Spinal cord (tissue), 10 donors: ENCODE data around the gene ZNF524. TPM values are rescaled to one million over a fixed set of nuclear protein-coding genes. Genes with fewer than 3 reads are reported as not detected.
"Not testable (repeated sequence)": the region's sequence is repeated elsewhere in the genome, so short reads cannot be mapped to it uniquely, and the experiment has no call there.

Experiments
- DNase-seq, 6 donors: peaks; one replicate each; pipeline versions ENCODE4 v3.0.0 to v3.0.0-alpha.2; 2013 to 2015; ENCODE audit warnings: low spot score in 6 of 6, low read depth in 4 of 6
- H3K27ac ChIP-seq: one replicate; pipeline ENCODE4 v1.5.1; 2013; ENCODE audit warnings: low read depth, low read length, control low read depth
- H3K27me3 ChIP-seq: one replicate; pipeline ENCODE4 v1.6.1; 2013; ENCODE audit warnings: low read length; ENCODE audit not compliant: control insufficient read depth, insufficient read depth
- H3K36me3 ChIP-seq: one replicate; pipeline ENCODE4 v1.6.1; 2013; ENCODE audit warnings: low read length; ENCODE audit not compliant: control insufficient read depth, insufficient read depth
- H3K4me1 ChIP-seq: one replicate; pipeline ENCODE4 v1.6.1; 2013; ENCODE audit warnings: low read length; ENCODE audit not compliant: control insufficient read depth, insufficient read depth
- H3K4me3 ChIP-seq: one replicate; pipeline ENCODE4 v1.5.1; 2013; ENCODE audit warnings: low read depth, low read length, control low read depth
- H3K9me3 ChIP-seq: one replicate; pipeline ENCODE4 v1.6.1; 2013; ENCODE audit warnings: low read length; ENCODE audit not compliant: control insufficient read depth, insufficient read depth
- WGBS: methylation state at CpG from one replicate; pipeline ENCODE4 v1.1.5; 2013; ENCODE audit warnings: missing lambda C conversion rate; ENCODE audit not compliant: insufficient coverage; 5-methylcytosine and 5-hydroxymethylcytosine counted together
- polyA plus RNA-seq, 2 donors: library from polyadenylated mRNA; unstranded; fragments of 120-200 nt; gene quantifications; one replicate each; pipeline ENCODE4 v1.2.1, GENCODE V29; 2013; ENCODE audit not compliant: insufficient read length in 2 of 2
- total RNA-seq, 2 donors: library from RNA; depleted of rRNA in 1 of 2; stranded (reverse); fragments of 120-200 nt in 1 of 2; fragments of >200 nt in 1 of 2; gene quantifications; one replicate each; pipeline versions ENCODE4 v1.2.3 to v1.2.4, GENCODE V29; 2013 to 2014
- donor health status: healthy.

Gene ZNF524
- total and polyA plus RNA-seq, 4 donors: 5.1 to 13.6 (median 10.4) TPM

DNA sequence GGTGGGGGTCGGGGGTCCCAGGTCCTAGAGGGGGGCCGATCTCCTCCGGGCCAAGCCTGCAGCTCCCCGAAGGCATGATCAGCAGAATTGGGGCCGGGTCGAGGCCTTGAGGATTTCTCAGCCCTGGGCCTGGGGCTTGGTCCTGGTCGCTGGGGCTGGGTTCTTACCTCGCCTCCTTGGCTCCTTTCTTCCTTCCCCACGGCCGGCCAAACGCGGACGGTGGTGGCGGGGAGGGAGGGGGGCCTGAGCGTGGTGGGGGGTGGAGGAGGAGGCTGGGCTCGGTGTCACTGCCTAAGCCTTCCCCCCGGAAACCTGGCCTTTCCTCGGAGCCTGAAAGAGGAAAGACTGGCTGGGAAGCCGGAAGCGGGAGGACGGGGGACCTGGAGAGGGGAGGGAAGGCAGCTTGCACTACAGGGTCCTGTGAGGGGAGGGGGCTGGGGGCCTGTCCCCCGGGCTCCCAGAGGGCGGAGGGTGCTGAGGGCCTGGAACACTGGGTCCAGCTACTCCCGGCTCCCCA, 19.4 kb upstream of the ZNF524 start, which contains the start of gene ZNF579:
Gene ZNF579, minus strand, starts transcription at position 221 of the 517 bp plus-strand sequence. CDS start 1,209 bp downstream, outside the sequence.
- peaks cover 21% of the 10 kb centered on the region for H3K4me1 ChIP-seq
- peak within 1 kb of the TSS; percentile 91 for H3K27ac ChIP-seq
- no peaks in the 10 kb centered on the region for H3K9me3 ChIP-seq
- DNase-seq: peak in 5 of 6 donors; percentile 76 to 98 (median 90)
- H3K27me3 ChIP-seq: no peaks in the 10 kb centered on the region
- peak within 1 kb of the TSS; percentile 83 for H3K4me3 ChIP-seq
- H3K36me3 ChIP-seq: peaks cover 34% of the 10 kb centered on the region
- WGBS: 0% methylated on average over 10 of the region's 24 CpGs

DNA sequence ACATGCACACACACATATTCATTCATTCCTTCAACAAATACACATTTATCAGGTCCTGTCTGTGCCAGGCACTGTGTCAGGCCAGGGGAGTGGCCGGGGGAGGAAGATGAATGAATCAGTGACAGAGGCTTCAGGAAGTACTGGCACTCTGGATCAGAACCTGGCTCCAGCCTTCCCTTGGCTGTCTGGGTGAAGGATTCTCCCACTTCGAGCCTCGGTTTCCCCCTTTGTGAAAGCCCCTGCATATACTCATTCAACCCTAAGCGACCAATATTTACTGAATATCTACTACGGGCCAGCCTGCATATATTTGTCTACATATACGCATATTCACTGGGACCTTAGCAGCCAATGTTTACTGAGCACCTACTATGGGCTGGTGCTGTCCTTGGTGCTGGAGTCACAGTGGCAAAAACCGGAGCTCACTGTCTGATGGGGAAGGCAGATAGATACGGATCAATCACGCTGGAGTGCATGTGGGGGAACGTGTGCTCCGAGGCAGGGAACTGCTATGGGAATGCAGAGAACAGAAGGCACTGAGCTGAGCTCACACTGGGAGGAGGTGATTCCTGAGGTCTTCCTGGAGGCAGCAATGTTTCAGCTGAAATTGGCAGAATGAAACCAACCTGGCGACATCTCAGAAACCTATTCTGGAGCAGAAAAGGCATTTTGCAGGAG, 18.8 kb upstream of the ZNF524 start:
- no peak for DNase-seq
- Histone ChIP-seq H3K27me3 (no peaks in the 10 kb centered on the region), H3K36me3 (peaks cover 29% of the 10 kb centered on the region), H3K27ac (peak overlapping the region; percentile 91), H3K9me3 (no peaks in the 10 kb centered on the region), H3K4me3 (peak overlapping the region; percentile 83), H3K4me1 (peaks cover 27% of the 10 kb centered on the region)
- 29% methylated on average over 10 of the region's 12 CpGs for WGBS

DNA sequence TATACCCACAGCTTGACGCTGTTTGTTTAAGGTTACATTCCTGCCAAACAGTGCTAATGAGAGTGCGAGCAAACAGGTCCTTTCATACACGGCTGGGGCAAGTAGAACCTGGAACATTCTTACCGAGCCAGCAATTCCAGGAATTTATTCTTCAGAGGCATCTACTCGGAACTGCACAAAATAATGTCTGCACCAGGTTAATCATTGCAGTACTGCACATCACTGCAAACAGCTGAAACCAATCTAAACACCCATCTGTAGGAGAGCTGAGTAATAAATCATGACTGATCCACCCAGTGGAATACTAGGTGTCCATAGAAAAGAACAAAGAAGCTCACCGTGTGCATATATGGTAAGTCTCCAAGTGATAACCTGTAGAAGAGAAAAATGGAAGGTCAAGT, 18.3 kb upstream of the ZNF524 start:
- Histone ChIP-seq H3K27me3 (no peaks in the 10 kb centered on the region), H3K9me3 (no peaks in the 10 kb centered on the region), H3K36me3 (peaks cover 27% of the 10 kb centered on the region), H3K4me1 (peaks cover 32% of the 10 kb centered on the region), H3K4me3 (no peak overlapping the region), H3K27ac (no peak overlapping the region)
- WGBS: 47% methylated on average over 6 of the region's 6 CpGs
- DNase-seq: no peak

DNA sequence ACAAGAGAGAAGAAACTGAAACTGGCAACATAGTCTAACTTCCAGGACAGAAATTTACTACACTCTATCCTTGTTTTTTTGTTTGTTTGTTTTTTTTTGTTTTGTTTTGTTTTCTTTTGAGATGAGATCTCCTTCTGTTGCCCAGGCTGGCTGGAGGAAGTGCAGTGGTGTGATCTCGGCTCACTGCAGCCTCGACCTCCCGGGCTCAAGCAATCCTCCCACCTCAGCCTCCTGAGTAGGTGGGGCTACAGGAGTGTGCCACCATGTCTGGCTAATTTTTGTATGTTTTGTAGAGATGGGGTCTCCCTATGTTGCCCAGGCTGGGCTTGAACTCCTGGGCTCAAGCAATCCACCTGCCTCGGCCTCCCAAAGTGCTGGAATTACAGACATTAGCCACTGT, 17.8 kb upstream of the ZNF524 start:
- DNase-seq, H3K27me3 ChIP-seq, H3K27ac ChIP-seq, H3K4me3 ChIP-seq, H3K9me3 ChIP-seq: not testable (repeated sequence)
- Histone ChIP-seq H3K36me3 (peaks cover 22% of the 10 kb centered on the region), H3K4me1 (peaks cover 37% of the 10 kb centered on the region)
- 80% methylated on average over 1 of the region's 4 CpGs for WGBS

DNA sequence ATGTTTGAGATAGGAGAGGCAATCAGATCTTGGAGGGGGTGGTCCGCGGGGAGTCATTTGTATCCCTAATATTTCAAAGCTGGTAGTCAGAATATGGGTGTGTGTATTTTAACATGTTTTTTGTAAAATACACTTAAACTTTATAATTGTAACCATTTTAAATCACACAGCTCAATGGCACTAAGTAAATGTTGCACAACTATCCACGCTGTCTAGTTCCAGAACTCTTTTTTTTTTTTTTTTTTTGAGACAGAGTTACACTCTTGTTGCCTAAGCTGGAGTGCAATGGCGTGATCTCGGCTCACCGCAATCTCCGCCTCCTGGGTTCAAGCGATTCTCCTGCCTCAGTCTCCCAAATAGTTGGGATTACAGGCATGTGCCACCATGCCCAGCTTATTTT, 16.2 kb upstream of the ZNF524 start:
- not testable (repeated sequence) for H3K27ac ChIP-seq, H3K36me3 ChIP-seq, H3K4me3 ChIP-seq, H3K9me3 ChIP-seq, DNase-seq, H3K27me3 ChIP-seq
- peaks cover 43% of the 10 kb centered on the region for H3K4me1 ChIP-seq
- WGBS: no CpG with 5 or more reads among the region's 8 CpGs

DNA sequence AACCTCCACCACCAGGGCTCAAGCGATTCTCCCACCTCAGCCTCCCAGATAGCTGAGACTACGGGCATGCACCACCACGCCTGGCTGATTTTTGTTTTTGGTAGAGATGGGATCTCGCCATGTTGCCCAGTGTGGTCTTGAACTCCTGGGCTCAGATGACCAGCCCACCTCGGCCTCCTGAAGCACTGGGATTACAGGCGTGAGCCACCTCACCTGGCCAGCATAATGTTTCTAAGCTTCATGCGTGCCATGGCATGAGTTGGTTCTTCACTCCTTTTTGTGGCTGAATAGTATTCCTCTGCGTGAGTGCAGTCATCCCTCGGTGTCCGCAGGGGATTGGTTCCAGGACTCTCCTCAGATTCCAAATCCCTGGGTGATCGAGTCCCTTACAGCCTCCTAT, 15.2 kb upstream of the ZNF524 start:
- no peak overlapping the region for H3K27ac ChIP-seq
- WGBS: 97% methylated on average over 9 of the region's 11 CpGs

DNA sequence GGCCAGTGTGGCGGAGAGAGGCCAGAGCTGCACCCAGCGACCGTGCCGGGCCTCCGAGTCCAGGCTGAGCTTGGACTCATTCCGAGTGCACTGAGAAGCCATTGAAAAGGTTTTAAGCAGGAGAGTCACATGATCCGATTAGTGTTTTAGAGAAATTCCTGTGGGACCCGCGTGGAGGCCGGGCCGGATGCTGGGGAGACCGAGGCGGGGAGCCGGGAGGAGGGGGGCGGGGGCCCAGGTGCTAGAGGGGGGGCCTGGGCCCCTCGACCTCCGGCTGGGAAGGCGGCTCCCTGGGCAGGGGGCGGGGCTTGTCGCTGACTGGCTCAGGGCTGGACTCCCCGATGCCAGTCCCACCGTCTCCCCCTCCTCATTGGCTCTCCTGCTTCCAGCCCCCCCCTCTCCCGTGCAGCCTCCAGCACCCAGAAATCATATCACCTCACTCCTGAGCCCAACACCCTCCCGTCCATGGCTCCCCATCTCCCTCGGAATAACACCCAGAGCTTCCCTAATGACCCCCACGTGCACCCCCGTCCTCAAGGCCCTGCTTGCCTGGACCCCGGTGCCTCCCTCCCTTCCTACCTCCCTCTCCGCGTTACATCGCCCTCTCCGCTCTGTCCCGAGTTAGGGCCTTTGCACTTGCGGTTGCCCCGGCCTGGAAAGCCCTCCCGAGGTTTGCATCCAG, 14.3 kb upstream of the ZNF524 start:
- Histone ChIP-seq H3K27me3 (no peaks in the 10 kb centered on the region), H3K27ac (peak overlapping the region; percentile 86), H3K4me1 (peaks cover 35% of the 10 kb centered on the region), H3K36me3 (no peaks in the 10 kb centered on the region), H3K4me3 (peak overlapping the region; percentile 44), H3K9me3 (no peaks in the 10 kb centered on the region)
- peak in 3 of 6 donors; percentile 87 to 97 (median 95) for DNase-seq
- 2% methylated on average over 36 of the region's 36 CpGs for WGBS

More for the DNA sequence above, 15.2 kb upstream of the ZNF524 start:
- no peak for DNase-seq
- H3K4me3 ChIP-seq: no peak overlapping the region
- H3K9me3 ChIP-seq: no peaks in the 10 kb centered on the region
- no peaks in the 10 kb centered on the region for H3K27me3 ChIP-seq
- peaks cover 39% of the 10 kb centered on the region for H3K4me1 ChIP-seq
- no peaks in the 10 kb centered on the region for H3K36me3 ChIP-seq

DNA sequence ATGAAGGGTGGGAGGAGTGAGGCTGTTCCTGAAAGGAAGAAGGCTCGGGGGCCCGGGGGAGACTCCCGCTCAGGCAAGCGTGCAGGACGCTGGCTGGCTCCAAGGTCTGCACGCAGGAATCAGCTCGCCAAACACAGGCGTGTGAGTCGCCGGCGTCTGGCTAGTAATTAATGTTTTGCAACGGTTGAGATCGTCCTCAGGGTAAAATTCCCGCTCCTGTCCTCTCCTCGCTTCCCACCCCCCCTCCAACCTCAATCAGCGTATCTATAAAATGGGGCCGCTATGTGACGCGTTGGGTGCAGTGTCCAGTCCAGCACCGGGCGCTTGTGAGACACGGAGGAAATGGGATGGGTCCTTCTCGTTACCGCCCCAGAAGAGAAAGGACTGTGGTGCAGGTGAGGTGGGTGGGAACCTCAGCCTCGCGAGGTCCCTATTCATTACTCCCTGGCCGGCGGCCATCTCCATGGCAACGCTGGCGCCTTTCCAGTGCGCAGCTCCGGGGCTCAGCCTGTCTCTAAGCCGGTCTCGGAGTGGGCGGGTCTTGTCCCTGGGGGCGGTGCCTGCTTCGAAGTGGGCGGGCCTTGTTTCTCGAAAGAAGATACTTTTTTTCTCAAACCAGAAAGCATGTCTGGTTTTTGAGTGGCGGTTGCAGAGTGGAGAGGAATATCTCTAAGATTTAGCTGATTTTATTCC, 13.0 kb upstream of the ZNF524 start:
- Histone ChIP-seq H3K27ac (peak overlapping the region; percentile 78), H3K4me3 (peak overlapping the region; percentile 45), H3K9me3 (no peaks in the 10 kb centered on the region), H3K4me1 (peaks cover 27% of the 10 kb centered on the region), H3K36me3 (peaks cover 10% of the 10 kb centered on the region), H3K27me3 (no peaks in the 10 kb centered on the region)
- peak in 4 of 6 donors; percentile 86 to 98 (median 92) for DNase-seq
- WGBS: under 1% methylated on average over 24 of the region's 40 CpGs

DNA sequence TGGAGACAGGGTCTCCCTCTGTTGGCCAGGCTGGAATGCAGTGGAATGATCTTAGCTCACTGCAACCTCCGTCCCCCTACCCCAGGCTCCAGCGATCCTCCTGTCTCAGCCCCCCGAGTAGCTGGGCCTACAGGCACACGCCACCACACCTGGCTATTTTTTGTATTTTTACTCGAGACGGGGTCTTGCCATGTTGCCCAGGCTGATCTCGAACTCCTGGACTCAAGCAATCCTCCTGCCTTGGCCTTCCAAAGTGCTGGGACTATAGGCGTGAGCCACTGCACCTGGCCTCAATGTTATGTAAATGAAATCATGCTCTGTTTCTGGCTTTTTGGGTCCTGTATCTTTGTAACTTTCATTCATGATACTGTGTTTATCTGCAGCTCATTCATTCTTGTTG, 11.3 kb upstream of the ZNF524 start:
- DNase-seq: no peak
- Histone ChIP-seq H3K4me1 (peaks cover 27% of the 10 kb centered on the region), H3K27ac (no peak overlapping the region), H3K27me3 (no peaks in the 10 kb centered on the region), H3K9me3 (no peaks in the 10 kb centered on the region), H3K4me3 (no peak overlapping the region), H3K36me3 (peaks cover 23% of the 10 kb centered on the region)
- WGBS: 95% methylated on average over 8 of the region's 8 CpGs
